HG02885 (cell line): ENCODE data around the gene NRXN3.

Experiments
- ATAC-seq: cut with Tn5 transposase; IDR thresholded peaks from one replicate; pipeline ENCODE4 v1.9.1; 2021; ENCODE audit warnings: mild to moderate bottlenecking; ENCODE audit not compliant: unreplicated experiment, poor library complexity

The NRXN3 gene

GRCh38 chr14:78849952-78850351 lies 679.8 kb downstream of the NRXN3 start:
- ATAC-seq: no peak

GRCh38 chr14:78851189-78851588 lies 681.0 kb downstream of the NRXN3 start:
- ATAC-seq: no peak

GRCh38 chr14:78852040-78852439 lies 681.9 kb downstream of the NRXN3 start:
- no peak for ATAC-seq

- no peak for ATAC-seq
Measured at GRCh38 chr14:78857974-78858373, 687.8 kb downstream of the NRXN3 start.

- ATAC-seq: peak; percentile 59
Measured at GRCh38 chr14:78863143-78863542, 693.0 kb downstream of the NRXN3 start.

GRCh38 chr14:78872837-78873236 lies 702.7 kb downstream of the NRXN3 start:
- no peak for ATAC-seq

GRCh38 chr14:78873581-78873980 lies 703.4 kb downstream of the NRXN3 start:
- no peak for ATAC-seq

- ATAC-seq: no peak
Measured at GRCh38 chr14:78875049-78875448, 704.9 kb downstream of the NRXN3 start.

GRCh38 chr14:78885884-78886283 lies 715.7 kb downstream of the NRXN3 start:
- no peak for ATAC-seq

GRCh38 chr14:78897443-78897842 lies 727.3 kb downstream of the NRXN3 start:
- no peak for ATAC-seq

GRCh38 chr14:78902010-78902623 lies 731.9 kb downstream of the NRXN3 start:
- no peak for ATAC-seq

- ATAC-seq: no peak
Measured at GRCh38 chr14:78904094-78904493, 733.9 kb downstream of the NRXN3 start.

GRCh38 chr14:78917462-78917861 lies 747.3 kb downstream of the NRXN3 start:
- no peak for ATAC-seq

GRCh38 chr14:78921856-78922255 lies 751.7 kb downstream of the NRXN3 start:
- ATAC-seq: no peak

GRCh38 chr14:78927261-78927660 lies 757.1 kb downstream of the NRXN3 start:
- ATAC-seq: no peak

- no peak for ATAC-seq
Measured at GRCh38 chr14:78933166-78933565, 763.0 kb downstream of the NRXN3 start.

GRCh38 chr14:78933948-78934524 lies 763.9 kb downstream of the NRXN3 start:
- ATAC-seq: no peak

GRCh38 chr14:78946949-78947348 lies 776.8 kb downstream of the NRXN3 start:
- ATAC-seq: no peak

GRCh38 chr14:78947681-78948080 lies 777.5 kb downstream of the NRXN3 start:
- no peak for ATAC-seq

GRCh38 chr14:78950649-78951048 lies 780.5 kb downstream of the NRXN3 start:
- no peak for ATAC-seq

GRCh38 chr14:78951602-78952001 lies 781.4 kb downstream of the NRXN3 start:
- ATAC-seq: no peak

GRCh38 chr14:78959674-78960264 lies 789.6 kb downstream of the NRXN3 start:
- peak; percentile 95 for ATAC-seq
